GM20000 (cell line): ENCODE measurements around the gene KCNA3.
"Not testable (repeated sequence)": the region's sequence is repeated elsewhere in the genome, so short reads cannot be mapped to it uniquely, and the experiment has no call there.

Source experiments
- DNase-seq: peaks from one replicate; pipeline ENCODE4 v3.0.0; 2012; ENCODE audit warnings: low spot score
- TF ChIP-seq, protein P1 (sequence below): IDR thresholded peaks from 2 replicates; pipeline ENCODE4 v1.5.1; 2012; ENCODE audit warnings: mild to moderate bottlenecking, control low read depth; ENCODE audit errors: extremely low read depth, missing control alignments

Gene KCNA3

DNA sequence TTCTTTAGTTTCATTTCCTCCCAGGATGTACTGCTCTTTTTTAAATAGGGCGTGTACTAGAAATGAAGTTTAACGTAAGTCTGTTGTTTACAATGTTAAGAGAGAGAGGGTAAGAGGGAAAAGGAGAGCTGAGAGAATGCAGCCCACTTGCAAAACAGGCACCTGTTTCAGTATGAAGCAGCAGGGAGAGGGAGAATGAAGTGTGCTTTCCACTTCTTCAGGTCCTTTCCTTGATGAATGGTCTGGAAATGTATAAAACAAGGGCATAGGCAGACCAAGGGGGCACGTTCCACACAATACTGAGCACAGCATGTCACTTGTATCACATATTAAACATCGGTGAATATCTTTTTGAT, 2.0 kb downstream of the KCNA3 start:
- TF ChIP-seq, protein P1, sequence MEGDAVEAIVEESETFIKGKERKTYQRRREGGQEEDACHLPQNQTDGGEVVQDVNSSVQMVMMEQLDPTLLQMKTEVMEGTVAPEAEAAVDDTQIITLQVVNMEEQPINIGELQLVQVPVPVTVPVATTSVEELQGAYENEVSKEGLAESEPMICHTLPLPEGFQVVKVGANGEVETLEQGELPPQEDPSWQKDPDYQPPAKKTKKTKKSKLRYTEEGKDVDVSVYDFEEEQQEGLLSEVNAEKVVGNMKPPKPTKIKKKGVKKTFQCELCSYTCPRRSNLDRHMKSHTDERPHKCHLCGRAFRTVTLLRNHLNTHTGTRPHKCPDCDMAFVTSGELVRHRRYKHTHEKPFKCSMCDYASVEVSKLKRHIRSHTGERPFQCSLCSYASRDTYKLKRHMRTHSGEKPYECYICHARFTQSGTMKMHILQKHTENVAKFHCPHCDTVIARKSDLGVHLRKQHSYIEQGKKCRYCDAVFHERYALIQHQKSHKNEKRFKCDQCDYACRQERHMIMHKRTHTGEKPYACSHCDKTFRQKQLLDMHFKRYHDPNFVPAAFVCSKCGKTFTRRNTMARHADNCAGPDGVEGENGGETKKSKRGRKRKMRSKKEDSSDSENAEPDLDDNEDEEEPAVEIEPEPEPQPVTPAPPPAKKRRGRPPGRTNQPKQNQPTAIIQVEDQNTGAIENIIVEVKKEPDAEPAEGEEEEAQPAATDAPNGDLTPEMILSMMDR, result no peak
- peak; percentile 77 for DNase-seq

DNA sequence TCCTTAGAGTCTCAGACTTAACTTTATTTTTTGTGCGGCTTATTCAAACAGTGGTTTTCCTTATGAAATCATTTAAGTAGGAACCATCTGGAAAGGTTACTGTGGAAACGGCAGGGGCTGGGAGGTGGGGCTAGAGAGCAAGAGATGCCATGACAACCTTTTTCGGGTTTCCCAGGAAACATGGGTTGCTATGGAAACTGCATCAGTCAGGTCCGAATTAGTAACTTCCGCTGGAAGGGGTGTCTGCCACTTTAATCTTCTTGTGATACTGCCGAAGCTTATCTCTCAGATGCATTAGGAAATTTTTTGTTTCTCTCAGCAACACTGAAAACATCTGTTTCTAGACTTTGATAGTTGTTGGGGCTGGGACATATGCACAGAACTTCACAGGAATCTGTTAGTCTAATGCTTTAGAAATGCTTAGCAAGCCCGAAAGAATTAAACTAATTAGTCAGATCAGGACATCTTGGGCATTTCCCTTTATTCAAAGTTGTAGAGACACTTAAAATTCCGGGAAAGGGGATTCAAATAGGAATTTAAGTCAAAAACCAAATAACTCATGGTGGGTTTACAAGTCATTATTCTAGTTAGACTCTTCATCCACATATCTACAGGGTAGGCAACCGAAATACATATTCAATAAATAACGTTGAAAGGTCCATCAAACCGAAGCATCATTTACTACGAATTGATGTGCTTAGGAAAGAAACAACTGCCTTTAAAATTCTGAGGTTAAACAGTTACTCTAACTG, 2.6 kb downstream of the KCNA3 start:
- peak; percentile 35 for DNase-seq
- TF ChIP-seq, protein P1, result no peak

DNA sequence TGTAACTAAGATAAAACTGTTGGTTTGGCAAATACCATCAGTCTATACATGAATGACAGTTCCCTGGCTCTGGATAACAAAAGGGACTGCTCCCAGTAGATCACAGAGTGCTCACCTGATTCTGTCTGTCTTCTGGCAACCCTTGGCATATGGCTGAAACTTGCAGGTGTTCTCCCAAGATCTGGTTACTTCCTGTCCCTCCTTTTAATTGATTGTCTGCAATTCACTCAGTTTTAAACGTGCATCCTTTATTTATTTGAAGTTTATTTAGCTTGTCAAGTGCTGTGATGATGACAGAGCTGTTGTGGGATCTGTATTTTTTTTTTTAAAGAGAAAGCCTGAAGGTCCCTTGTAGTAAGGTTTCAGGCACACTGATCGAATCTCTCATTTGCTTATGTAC, 3.4 kb downstream of the KCNA3 start:
- TF ChIP-seq, protein P1, result no peak
- peak; percentile 4 for DNase-seq

DNA sequence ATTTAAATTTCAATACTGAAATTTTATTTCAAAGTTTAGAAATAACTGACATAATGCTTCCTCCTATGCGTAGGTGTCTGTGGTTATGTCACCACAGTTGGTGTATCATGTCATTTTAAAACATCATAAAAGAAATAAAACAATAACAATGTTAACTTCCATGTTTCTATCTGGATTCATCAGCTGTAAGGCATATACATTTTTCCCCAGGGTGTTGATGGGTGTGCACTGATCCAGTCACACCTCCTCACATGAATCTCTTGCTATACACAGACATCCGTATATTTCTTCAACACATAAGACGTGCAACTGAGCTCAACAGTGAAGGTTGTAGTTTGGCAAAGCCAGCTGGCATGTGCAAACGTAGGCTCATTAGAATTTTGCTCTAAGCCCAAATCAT, 6.2 kb downstream of the KCNA3 start:
- no peak for DNase-seq
- TF ChIP-seq, protein P1, result no peak

DNA sequence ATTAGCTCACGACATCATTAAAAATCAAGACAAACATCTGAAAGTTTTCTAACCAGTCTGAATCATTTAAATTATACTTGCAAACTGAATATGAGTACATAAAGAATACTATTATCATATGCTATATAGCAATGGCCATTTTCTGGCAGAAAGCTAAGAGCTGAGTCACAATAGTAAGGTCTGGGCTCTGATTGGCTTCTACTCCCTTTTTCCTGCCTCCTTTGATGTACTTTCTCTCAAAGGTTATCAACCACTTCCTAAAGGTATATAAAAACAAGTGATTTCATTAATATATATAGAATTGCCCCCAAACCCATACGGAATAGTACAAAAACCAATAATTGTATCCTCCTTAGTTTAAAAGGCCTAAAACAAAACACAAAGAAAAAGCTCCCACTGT, 7.0 kb downstream of the KCNA3 start:
- no peak for DNase-seq
- TF ChIP-seq, protein P1, result no peak

DNA sequence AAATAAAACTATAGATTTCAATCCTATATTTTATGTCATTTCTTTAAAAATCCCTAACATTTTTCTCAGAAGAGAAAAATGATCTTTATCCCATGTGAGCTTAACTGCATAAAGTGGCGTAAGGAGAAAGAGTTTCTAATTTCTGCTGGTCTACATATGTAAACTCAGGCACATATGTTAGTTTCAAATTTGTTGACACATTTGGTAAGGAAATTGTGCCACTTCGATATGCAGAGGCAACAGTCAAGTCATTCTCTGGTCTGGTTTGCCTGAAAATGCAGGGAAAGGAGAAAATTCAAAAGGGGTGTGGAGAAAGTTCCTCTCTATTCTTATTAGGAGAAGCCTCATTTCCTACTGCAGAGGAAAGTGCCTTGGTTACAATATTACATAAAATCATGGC, 11.5 kb downstream of the KCNA3 start:
- TF ChIP-seq, protein P1, result no peak
- no peak for DNase-seq

DNA sequence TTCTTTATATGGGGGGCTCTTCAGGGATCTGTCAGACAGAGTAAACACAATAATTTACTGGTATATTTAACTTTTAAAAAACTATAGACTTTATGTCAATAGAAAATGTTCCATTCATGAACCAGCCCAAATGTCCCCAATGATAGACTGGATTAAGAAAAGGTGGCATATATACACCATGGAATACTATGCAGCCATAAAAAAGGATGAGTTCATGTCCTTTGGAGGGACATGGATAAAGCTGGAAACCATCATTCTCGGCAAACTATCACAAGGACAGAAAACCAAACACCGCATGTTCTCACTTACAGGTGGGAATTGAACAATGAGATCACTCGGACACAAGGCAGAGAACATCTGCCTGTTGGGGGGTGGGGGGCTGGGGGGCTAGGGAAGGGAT, 15.2 kb downstream of the KCNA3 start:
- DNase-seq, result not testable (repeated sequence)

DNA sequence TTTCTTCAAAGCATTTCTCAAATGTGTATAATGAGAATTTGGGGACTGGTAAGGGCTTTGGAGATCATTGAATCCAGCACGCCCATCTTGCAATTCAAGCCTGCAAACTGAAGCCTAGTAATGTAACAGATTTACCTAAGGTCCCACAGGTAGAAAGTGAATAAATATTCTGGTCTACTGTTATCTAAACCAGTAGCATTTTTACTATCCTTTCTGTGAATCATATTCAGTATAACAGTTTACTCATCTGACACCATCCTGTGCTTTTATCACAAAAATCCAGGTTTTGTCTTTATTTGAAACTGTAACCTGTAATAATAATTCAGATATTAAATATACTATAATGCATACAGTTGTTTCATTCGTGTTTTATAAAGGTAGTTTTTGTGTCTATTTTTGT, 17.4 kb downstream of the KCNA3 start:
- TF ChIP-seq, protein P1, result no peak
- DNase-seq, result no peak
